ENCODE results near the gene DNAL1. TPM values are rescaled to one million over a fixed set of nuclear protein-coding genes. Genes with fewer than 3 reads are reported as not detected.

The DNAL1 gene
- total RNA-seq, 1 experiment from 2014 or later, result 14.6 TPM

- Histone ChIP-seq H3K27me3 (ENCODE audit: insufficient read depth, low read length) (no peaks in the 10 kb centered on the region), H3K4me2 (ENCODE audit: low read length) (no peak overlapping the region), H3K9me2 (ENCODE audit: insufficient read depth) (no peaks in the 10 kb centered on the region), H3K27ac (ENCODE audit: low read depth, low read length) (no peak overlapping the region), H3K4me3 (replicated peaks in 1 of 2; ENCODE audit: low read depth in 1 of 2, low read length in 2 of 2) (no peak overlapping the region), H4K20me1 (ENCODE audit: insufficient read depth) (no peaks in the 10 kb centered on the region), H2AFZ (ENCODE audit: low read depth, low read length, poor library complexity, severe bottlenecking) (no peak overlapping the region), H3K79me2 (ENCODE audit: insufficient read depth, low read length) (peaks cover 9% of the 10 kb centered on the region), H3K9ac (ENCODE audit: low read length) (no peak overlapping the region), H3K36me3 (ENCODE audit: control insufficient read depth in 1 of 2, insufficient read depth in 2 of 2, low read length in 2 of 2) (peaks cover 23 to 34% of the 10 kb centered on the region in 2 experiments; a peak in 3 of 4 replicates), H3K9me3 (ENCODE audit: control insufficient read depth in 1 of 2, insufficient read depth in 1 of 2, low read depth in 1 of 2, low read length in 2 of 2) (no peaks in the 10 kb centered on the region), H3K4me1 (ENCODE audit: control insufficient read depth in 1 of 2, insufficient read depth in 2 of 2, low read length in 2 of 2) (peaks cover 15 to 17% of the 10 kb centered on the region in 2 experiments)
- no peak for TF ChIP-seq CTCF (IDR thresholded peaks at IDR 0.05 in 2 of 3, conservative IDR thresholded peaks at IDR 0.05 in 1 of 3; ENCODE audit: borderline replicate concordance in 1 of 3, insufficient read depth in 1 of 3, low read depth in 2 of 3, low read length in 2 of 3)
- TF ChIP-seq FOSL1 (IDR thresholded peaks at IDR 0.05; ENCODE audit: low read depth), result no peak
- TF ChIP-seq EZH2 (IDR thresholded peaks at IDR 0.05), result no peak
- TF ChIP-seq ZBTB33 (IDR thresholded peaks at IDR 0.05; ENCODE audit: extremely low read depth, insufficient replicate concordance, low read length), result no peak
- no peak for TF ChIP-seq REST (IDR thresholded peaks at IDR 0.05; ENCODE audit: low read depth)
- TF ChIP-seq POLR2AphosphoS5 (IDR thresholded peaks at IDR 0.05; ENCODE audit: low read depth, low read length), result no peak
- ATAC-seq (no peak), DNase-seq (ENCODE audit: low read depth, low spot score) (no peak)
- intact Hi-C loops (cut with micrococcal nuclease), result no loop called here
- CTCF ChIA-PET, result no interaction called here
- RAD21 ChIA-PET (ENCODE audit: low non-redundant PET in 1 of 2, low total read pairs in 2 of 2, uncharacterized antibody in 2 of 2, unreplicated experiment in 2 of 2), result interaction anchor here in 1 of 2 experiments (0.7 kb wide), 1 partner anchor 10 kb away, joined by 6 read pairs; no protein-coding TSS in a partner anchor
- POLR2A ChIA-PET, result no interaction called here
- no TSS peak for BruUV-seq (replicated peaks)
Observed at GRCh38 chr14:73717711-73718417, 73.1 kb downstream of the DNAL1 start.
